K562 (cell line): ENCODE measurements around the gene TMBIM4. TPM values are rescaled to one million over a fixed set of nuclear protein-coding genes. Genes with fewer than 3 reads are reported as not detected.
A peak's percentile ranks its signal among the peaks of the same experiment; 100 is the strongest.

ENCODE experiments used
- ATF7 ChIP-seq: fragments of 450-650 bp; IDR thresholded peaks from 2 replicates; pipeline ENCODE4 v1.7.1; 2014; ENCODE audit warnings: mild to moderate bottlenecking, moderate library complexity
- CBFB ChIP-seq: sonication (generic); formaldehyde crosslinking; IDR thresholded peaks from 2 replicates; pipeline ENCODE4 v1.4.0; 2020; ENCODE audit warnings: mild to moderate bottlenecking, missing genetic modification reagents
- CBX2 ChIP-seq: fragments of 200-600 bp; sonication (generic); IDR thresholded peaks from one replicate; pipeline ENCODE4 v1.6.1; 2012; ENCODE audit warnings: mild to moderate bottlenecking, low read length, inconsistent platforms; ENCODE audit not compliant: insufficient read depth, poor library complexity, severe bottlenecking
- CBX8 ChIP-seq: fragments of 200-600 bp; sonication (generic); IDR thresholded peaks from 2 replicates; pipeline ENCODE4 v1.6.1; 2012; ENCODE audit warnings: borderline replicate concordance, mixed run types, low read depth, mild to moderate bottlenecking, moderate library complexity, mixed read lengths, low read length, control low read depth, inconsistent platforms; ENCODE audit not compliant: poor library complexity, severe bottlenecking; ENCODE audit errors: extremely low read depth
- EP400 ChIP-seq: fragments of 450-650 bp; IDR thresholded peaks from 2 replicates; pipeline ENCODE4 v1.6.1; 2017; ENCODE audit warnings: antibody characterized with exemption, mild to moderate bottlenecking, moderate library complexity
- FOXA1 ChIP-seq: fragments of 450-650 bp; IDR thresholded peaks from 2 replicates; pipeline ENCODE4 v1.6.1; 2016; ENCODE audit warnings: mild to moderate bottlenecking, borderline replicate concordance
- KDM5B ChIP-seq: fragments of 200-600 bp; sonication (generic); IDR thresholded peaks from 2 replicates; pipeline ENCODE4 v1.6.1; 2012; ENCODE audit warnings: low read depth, mild to moderate bottlenecking, moderate library complexity, low read length, control low read depth, inconsistent platforms; ENCODE audit not compliant: insufficient replicate concordance
- MYC ChIP-seq, 2 experiments: fragments of 250-450 bp in 1 of 2; sonication (Bioruptor Pico) in 1 of 2; IDR thresholded peaks; 2 replicates each; pipeline versions ENCODE4 v1.5.1 to v1.6.1; 2012 to 2021; ENCODE audit warnings: low read depth in 2 of 2, borderline replicate concordance in 1 of 2, improper control_type of control experiment in 1 of 2, low read length in 1 of 2, mild to moderate bottlenecking in 1 of 2, moderate library complexity in 1 of 2
- NR4A1 ChIP-seq, 2 experiments: fragments of 250-450 bp in 1 of 2; fragments of 450-650 bp in 1 of 2; sonication (Bioruptor Pico) in 1 of 2; IDR thresholded peaks; 2 replicates each; pipeline versions ENCODE4 v1.4.0 to v1.6.1; 2016 to 2020; ENCODE audit warnings: mild to moderate bottlenecking in 2 of 2, missing compliant biosample characterization in 1 of 2, missing genetic modification characterization in 1 of 2, moderate library complexity in 1 of 2
- POLR2B ChIP-seq: fragments of 450-650 bp; IDR thresholded peaks from 2 replicates; pipeline ENCODE4 v1.6.1; 2018; ENCODE audit warnings: low read depth; ENCODE audit not compliant: partially characterized antibody
- STAG1 ChIP-seq: sonication (generic); formaldehyde crosslinking; IDR thresholded peaks from 2 replicates; pipeline ENCODE4 v1.5.0; 2020; ENCODE audit warnings: missing genetic modification reagents, borderline replicate concordance
- XRCC3 ChIP-seq: fragments of 450-650 bp; IDR thresholded peaks from 2 replicates; pipeline ENCODE4 v1.6.1; 2017; ENCODE audit warnings: mild to moderate bottlenecking, moderate library complexity
- ZC3H8 ChIP-seq: fragments of 450-650 bp; IDR thresholded peaks from 2 replicates; pipeline ENCODE4 v1.6.1; 2017
- ZNF324 ChIP-seq: fragments of 250-450 bp; sonication (Bioruptor Pico); IDR thresholded peaks from 2 replicates; pipeline ENCODE4 v1.4.0; 2020; ENCODE audit warnings: mild to moderate bottlenecking
- polyA plus RNA-seq, 8 experiments: library from polyadenylated mRNA; depleted of rRNA in 4 of 8; stranded (reverse) in 5 of 8; unstranded in 3 of 8; fragments of >200 nt; fragmentation: Nextera tagmentation in 2 of 8; fragmentation: Illumina TruSeq in 1 of 8; extraction: Ambion mirVana in 2 of 8; extraction: Trizol in 1 of 8; gene quantifications; 2 replicates each; pipeline versions ENCODE4 v1.2.1 to v1.2.3, GENCODE V29; 2011 to 2014; ENCODE audit warnings: inconsistent platforms in 1 of 8, missing spikeins in 1 of 8
- total RNA-seq, 7 experiments: library from RNA; depleted of rRNA in 6 of 7; stranded (reverse); fragments of >200 nt in 6 of 7; fragmentation: Illumina TruSeq in 2 of 7; extraction: Trizol in 2 of 7; gene quantifications; 2 replicates each; pipeline versions ENCODE4 v1.2.1 to v1.2.3, GENCODE V29; 2011 to 2021; ENCODE audit warnings: low replicate concordance in 1 of 7
- TF ChIP-seq, protein P1 (sequence below), 2 experiments: fragments of 450-650 bp; formaldehyde crosslinking in 1 of 2; IDR thresholded peaks; 2 replicates each; pipeline versions ENCODE4 v1.4.0 to v1.6.1; 2014 to 2020; ENCODE audit warnings: mild to moderate bottlenecking in 2 of 2, borderline replicate concordance in 1 of 2, low read depth in 1 of 2

Gene TMBIM4
- total and polyA plus RNA-seq, 9 of the 15 experiments (the other 6 are each of a cell fraction or from before 2014, with no cell fraction given), result 18.6 to 272 (median 50.0) TPM

DNA sequence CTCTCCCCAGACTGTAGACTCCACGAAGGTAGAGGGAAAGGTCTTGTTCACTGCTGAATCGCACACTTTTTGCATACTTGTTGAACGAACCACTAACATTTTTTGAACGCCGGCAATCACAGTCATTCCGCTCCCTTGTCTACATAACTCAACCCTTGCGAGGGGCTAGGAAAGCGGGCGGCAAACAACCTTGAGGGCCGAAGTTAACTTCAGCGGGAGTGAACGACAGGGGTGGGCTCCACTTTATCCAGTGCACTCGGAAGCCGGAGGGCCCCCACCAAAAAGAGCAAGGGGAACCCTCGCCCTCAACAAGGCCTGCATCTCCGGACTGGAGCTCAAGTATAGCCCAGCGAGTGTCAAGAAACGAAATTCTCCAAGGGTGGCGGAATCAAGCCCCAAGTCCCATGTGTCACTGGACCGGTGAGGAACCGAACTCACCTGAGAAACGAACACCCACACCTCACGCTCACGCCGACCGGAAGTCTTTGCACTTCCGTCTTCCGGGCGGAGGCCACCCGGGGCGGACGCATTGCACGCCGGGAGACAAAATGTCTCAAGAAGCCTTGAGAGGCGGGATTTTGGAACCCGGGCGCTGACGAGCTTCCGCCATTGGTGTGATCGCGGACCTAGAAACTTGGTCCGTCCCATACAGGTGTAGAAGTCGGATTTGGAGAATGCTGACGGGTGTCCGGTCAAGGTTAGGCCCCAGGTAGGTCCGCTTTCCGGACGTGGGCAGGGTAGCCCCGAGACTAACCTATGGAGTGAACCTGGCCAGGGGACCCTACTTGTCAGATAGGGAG, 39.3 kb downstream of the TMBIM4 start, which contains the start of gene LLPH (continued):
- TF ChIP-seq, protein P1, sequence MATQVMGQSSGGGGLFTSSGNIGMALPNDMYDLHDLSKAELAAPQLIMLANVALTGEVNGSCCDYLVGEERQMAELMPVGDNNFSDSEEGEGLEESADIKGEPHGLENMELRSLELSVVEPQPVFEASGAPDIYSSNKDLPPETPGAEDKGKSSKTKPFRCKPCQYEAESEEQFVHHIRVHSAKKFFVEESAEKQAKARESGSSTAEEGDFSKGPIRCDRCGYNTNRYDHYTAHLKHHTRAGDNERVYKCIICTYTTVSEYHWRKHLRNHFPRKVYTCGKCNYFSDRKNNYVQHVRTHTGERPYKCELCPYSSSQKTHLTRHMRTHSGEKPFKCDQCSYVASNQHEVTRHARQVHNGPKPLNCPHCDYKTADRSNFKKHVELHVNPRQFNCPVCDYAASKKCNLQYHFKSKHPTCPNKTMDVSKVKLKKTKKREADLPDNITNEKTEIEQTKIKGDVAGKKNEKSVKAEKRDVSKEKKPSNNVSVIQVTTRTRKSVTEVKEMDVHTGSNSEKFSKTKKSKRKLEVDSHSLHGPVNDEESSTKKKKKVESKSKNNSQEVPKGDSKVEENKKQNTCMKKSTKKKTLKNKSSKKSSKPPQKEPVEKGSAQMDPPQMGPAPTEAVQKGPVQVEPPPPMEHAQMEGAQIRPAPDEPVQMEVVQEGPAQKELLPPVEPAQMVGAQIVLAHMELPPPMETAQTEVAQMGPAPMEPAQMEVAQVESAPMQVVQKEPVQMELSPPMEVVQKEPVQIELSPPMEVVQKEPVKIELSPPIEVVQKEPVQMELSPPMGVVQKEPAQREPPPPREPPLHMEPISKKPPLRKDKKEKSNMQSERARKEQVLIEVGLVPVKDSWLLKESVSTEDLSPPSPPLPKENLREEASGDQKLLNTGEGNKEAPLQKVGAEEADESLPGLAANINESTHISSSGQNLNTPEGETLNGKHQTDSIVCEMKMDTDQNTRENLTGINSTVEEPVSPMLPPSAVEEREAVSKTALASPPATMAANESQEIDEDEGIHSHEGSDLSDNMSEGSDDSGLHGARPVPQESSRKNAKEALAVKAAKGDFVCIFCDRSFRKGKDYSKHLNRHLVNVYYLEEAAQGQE (IDR thresholded peaks at IDR 0.05; ENCODE audit: borderline replicate concordance), result no peak
- TF ChIP-seq, protein P1 (CRISPR knock-in tag; IDR thresholded peaks at IDR 0.05; ENCODE audit: low read depth), result 0 out of 2 replicates have a peak, but pooled peaks have one; percentile 19
- TF ChIP-seq CBFB (CRISPR knock-in tag) (no peak), EP400 (peak; percentile 88), FOXA1 (no peak), MYC (IDR thresholded peaks at IDR 0.05; ENCODE audit: low read depth, low read length) (peak; percentile 90), MYC (CRISPR knock-in tag; IDR thresholded peaks at IDR 0.05; ENCODE audit: borderline replicate concordance, low read depth) (peak; percentile 33; the same call in 1 of the 2 replicates), POLR2B (peak; percentile 86), ATF7 (peak; percentile 63; the same call in 1 of the 2 replicates), XRCC3 (no peak), NR4A1 (CRISPR knock-in tag; IDR thresholded peaks at IDR 0.05) (no peak), NR4A1 (tag; IDR thresholded peaks at IDR 0.05) (no peak), KDM5B (peak; percentile 90), ZNF324 (CRISPR knock-in tag) (no peak), STAG1 (CRISPR knock-in tag) (no peak), CBX2 (no peak), ZC3H8 (no peak), CBX8 (no peak)
